Activated CD4-positive, alpha-beta T cell treated with anti-CD3 and anti-CD28 coated beads, Interleukin-2, amount 10 ng/mL, durations not matched to agents 7 days and 5 days (primary cell): ENCODE data around the gene SLC25A23. TPM values are rescaled to one million over a fixed set of nuclear protein-coding genes. Genes with fewer than 3 reads are reported as not detected.

Source experiments
- CTCF ChIA-PET: fragments of 350-600 bp; sonication (Branson Sonifier 250); formaldehyde crosslinking; loops from one replicate; lab custom pipeline; 2021; ENCODE audit warnings: antibody characterized with exemption; lab: Charles Lee
- POLR2A ChIA-PET: fragments of 350-600 bp; sonication (Branson Sonifier 250); formaldehyde crosslinking; loops from one replicate; lab custom pipeline; 2021; ENCODE audit warnings: antibody characterized with exemption; lab: Charles Lee
- DNase-seq: peaks from one replicate; pipeline ENCODE4 v3.0.0-alpha.2; 2020
- H3K27ac Mint-ChIP-seq: one replicate; pipeline ENCODE4 v1.8.0; 2021; ENCODE audit warnings: mild to moderate bottlenecking, moderate library complexity, mixed read lengths
- H3K27me3 Mint-ChIP-seq: one replicate; pipeline ENCODE4 v1.8.0; 2021; ENCODE audit warnings: mixed read lengths
- H3K36me3 Mint-ChIP-seq: one replicate; pipeline ENCODE4 v1.8.0; 2021; ENCODE audit warnings: low read depth, mixed read lengths
- H3K4me1 Mint-ChIP-seq: one replicate; pipeline ENCODE4 v1.8.0; 2021; ENCODE audit warnings: mixed read lengths
- H3K4me3 Mint-ChIP-seq: one replicate; pipeline ENCODE4 v1.8.0; 2021; ENCODE audit warnings: mild to moderate bottlenecking, moderate library complexity, mixed read lengths
- H3K9me3 Mint-ChIP-seq: one replicate; pipeline ENCODE4 v1.8.0; 2021; ENCODE audit warnings: mixed read lengths
- total RNA-seq, 2 experiments: library from RNA; stranded (reverse); gene quantifications; one replicate each; pipeline ENCODE4 v1.2.3, GENCODE V29; 2021

The SLC25A23 gene
- total RNA-seq, 2 experiments from 2014 or later: 19.4 to 24.8 TPM

- Mint-ChIP-seq H3K4me1 (peaks cover 12% of the 10 kb centered on the region), H3K27ac (no peak overlapping the region), H3K4me3 (no peak overlapping the region), H3K27me3 (no peaks in the 10 kb centered on the region), H3K9me3 (peaks cover 7% of the 10 kb centered on the region), H3K36me3 (no peaks in the 10 kb centered on the region)
- no peak for DNase-seq
- CTCF ChIA-PET: interaction anchor here (0.9 to 6.4 kb wide), 6 partner anchors 7 to 335 kb away, joined by 3 to 24 read pairs (median 4); partner anchors contain the start of gene GPR108
- POLR2A ChIA-PET: no interaction called here
These were observed 32.4 kb upstream of the SLC25A23 start for GRCh38 chr19:6491802-6492592.

GRCh38 chr19:6490134-6490533 lies 30.5 kb upstream of the SLC25A23 start:
- POLR2A ChIA-PET: interaction anchor here (0.6 kb wide), 1 partner anchor 291 kb away, joined by 7 read pairs; no protein-coding TSS in a partner anchor
- Mint-ChIP-seq H3K36me3 (no peaks in the 10 kb centered on the region), H3K27me3 (no peaks in the 10 kb centered on the region), H3K4me1 (peaks cover 12% of the 10 kb centered on the region), H3K9me3 (peaks cover 7% of the 10 kb centered on the region), H3K27ac (peak overlapping the region; percentile 72), H3K4me3 (peak overlapping the region; percentile 60)
- CTCF ChIA-PET: interaction anchor here (1.6 to 6.4 kb wide), 2 partner anchors 9 to 14 kb away, joined by 4 to 24 read pairs; no protein-coding TSS in a partner anchor
- no peak for DNase-seq

- peaks cover 7% of the 10 kb centered on the region for H3K9me3 Mint-ChIP-seq
- ChIA-PET POLR2A (interaction anchor here (0.6 kb wide), 1 partner anchor 290 kb away, joined by 7 read pairs; no protein-coding TSS in a partner anchor), CTCF (interaction anchor here (6.4 kb wide), 1 partner anchor 10 kb away, joined by 24 read pairs; no protein-coding TSS in a partner anchor)
- H3K36me3 Mint-ChIP-seq: no peaks in the 10 kb centered on the region
- H3K27me3 Mint-ChIP-seq: no peaks in the 10 kb centered on the region
- peak overlapping the region; percentile 67 for H3K27ac Mint-ChIP-seq
- H3K4me1 Mint-ChIP-seq: peaks cover 12% of the 10 kb centered on the region
- H3K4me3 Mint-ChIP-seq: peak overlapping the region; percentile 60
- DNase-seq: no peak
These were observed 29.9 kb upstream of the SLC25A23 start for GRCh38 chr19:6489278-6490061.

GRCh38 chr19:6484831-6485230 lies 25.2 kb upstream of the SLC25A23 start:
- Mint-ChIP-seq H3K9me3 (no peaks in the 10 kb centered on the region), H3K4me3 (no peak overlapping the region), H3K36me3 (peaks cover 4% of the 10 kb centered on the region), H3K27ac (no peak overlapping the region), H3K4me1 (peaks cover 34% of the 10 kb centered on the region), H3K27me3 (no peaks in the 10 kb centered on the region)
- ChIA-PET CTCF (interaction anchor here (0.7 kb wide), 2 partner anchors 146 to 196 kb away, joined by 3 to 6 read pairs; no protein-coding TSS in a partner anchor), POLR2A (no interaction called here)
- no peak for DNase-seq

- ChIA-PET CTCF (no interaction called here), POLR2A (no interaction called here)
- H3K9me3 Mint-ChIP-seq: no peaks in the 10 kb centered on the region
- H3K27ac Mint-ChIP-seq: no peak overlapping the region
- no peaks in the 10 kb centered on the region for H3K27me3 Mint-ChIP-seq
- peaks cover 4% of the 10 kb centered on the region for H3K36me3 Mint-ChIP-seq
- DNase-seq: no peak
- H3K4me3 Mint-ChIP-seq: no peak overlapping the region
- H3K4me1 Mint-ChIP-seq: peaks cover 35% of the 10 kb centered on the region
These were observed 24.6 kb upstream of the SLC25A23 start for GRCh38 chr19:6484230-6484629.

GRCh38 chr19:6483235-6483634 lies 23.6 kb upstream of the SLC25A23 start:
- no peak overlapping the region for H3K4me3 Mint-ChIP-seq
- no peaks in the 10 kb centered on the region for H3K9me3 Mint-ChIP-seq
- no peaks in the 10 kb centered on the region for H3K27me3 Mint-ChIP-seq
- peaks cover 4% of the 10 kb centered on the region for H3K36me3 Mint-ChIP-seq
- ChIA-PET CTCF (interaction anchor here (0.9 to 1.2 kb wide), 2 partner anchors 12 to 21 kb away, joined by 3 to 6 read pairs; no protein-coding TSS in a partner anchor), POLR2A (no interaction called here)
- peaks cover 34% of the 10 kb centered on the region for H3K4me1 Mint-ChIP-seq
- DNase-seq: no peak
- peak overlapping the region; percentile 54 for H3K27ac Mint-ChIP-seq

- peak overlapping the region; percentile 96 for H3K27ac Mint-ChIP-seq
- ChIA-PET CTCF (interaction anchor here (1.6 kb wide), 1 partner anchor 27 kb away, joined by 3 read pairs; no protein-coding TSS in a partner anchor), POLR2A (no interaction called here)
- DNase-seq: no peak
- peak overlapping the region; percentile 93 for H3K4me3 Mint-ChIP-seq
- no peaks in the 10 kb centered on the region for H3K27me3 Mint-ChIP-seq
- H3K36me3 Mint-ChIP-seq: peaks cover 5% of the 10 kb centered on the region
- H3K9me3 Mint-ChIP-seq: no peaks in the 10 kb centered on the region
- peaks cover 34% of the 10 kb centered on the region for H3K4me1 Mint-ChIP-seq
These were observed 22.7 kb upstream of the SLC25A23 start for GRCh38 chr19:6482343-6482686.

- peaks cover 34% of the 10 kb centered on the region for H3K4me1 Mint-ChIP-seq
- H3K27me3 Mint-ChIP-seq: no peaks in the 10 kb centered on the region
- H3K27ac Mint-ChIP-seq: peak within 1 kb of the TSS; percentile 96
- H3K9me3 Mint-ChIP-seq: no peaks in the 10 kb centered on the region
- ChIA-PET POLR2A (interaction anchor here (0.7 kb wide), 1 partner anchor 692 kb away, joined by 3 read pairs; no protein-coding TSS in a partner anchor), CTCF (interaction anchor here (0.6 to 1.6 kb wide), 10 partner anchors 9 to 382 kb away, joined by 3 to 5 read pairs (median 3); partner anchors contain the start of gene VAV1)
- DNase-seq: peak; percentile 75
- peaks cover 10% of the 10 kb centered on the region for H3K36me3 Mint-ChIP-seq
- H3K4me3 Mint-ChIP-seq: peak within 1 kb of the TSS; percentile 93
These were observed 22.1 kb upstream of the SLC25A23 start, which contains the start of gene DENND1C for GRCh38 chr19:6481541-6482342. Gene DENND1C (minus strand): TSS chr19:6481787. CDS start chr19:6481695, 92 bp downstream.

- Mint-ChIP-seq H3K4me1 (peaks cover 34% of the 10 kb centered on the region), H3K27me3 (no peaks in the 10 kb centered on the region), H3K27ac (peak overlapping the region; percentile 96), H3K9me3 (no peaks in the 10 kb centered on the region), H3K4me3 (peak overlapping the region; percentile 93), H3K36me3 (peaks cover 18% of the 10 kb centered on the region)
- ChIA-PET POLR2A (no interaction called here), CTCF (interaction anchor here (0.6 to 1.6 kb wide), 10 partner anchors 8 to 382 kb away, joined by 3 to 5 read pairs (median 3); partner anchors contain the start of gene VAV1)
- DNase-seq: peak; percentile 13
These were observed 21.3 kb upstream of the SLC25A23 start for GRCh38 chr19:6480848-6481415.

GRCh38 chr19:6479836-6480398 lies 20.3 kb upstream of the SLC25A23 start:
- Mint-ChIP-seq H3K9me3 (no peaks in the 10 kb centered on the region), H3K4me3 (peak overlapping the region; percentile 46), H3K4me1 (peaks cover 34% of the 10 kb centered on the region), H3K36me3 (peaks cover 19% of the 10 kb centered on the region), H3K27me3 (no peaks in the 10 kb centered on the region), H3K27ac (peak overlapping the region; percentile 96)
- ChIA-PET CTCF (interaction anchor here (1.6 kb wide), 1 partner anchor 292 kb away, joined by 4 read pairs; the partner anchor contains the start of gene VAV1), POLR2A (no interaction called here)
- no peak for DNase-seq

GRCh38 chr19:6478815-6479214 lies 19.2 kb upstream of the SLC25A23 start:
- POLR2A ChIA-PET: no interaction called here
- no peaks in the 10 kb centered on the region for H3K27me3 Mint-ChIP-seq
- H3K4me1 Mint-ChIP-seq: peaks cover 34% of the 10 kb centered on the region
- H3K4me3 Mint-ChIP-seq: no peak overlapping the region
- no peaks in the 10 kb centered on the region for H3K9me3 Mint-ChIP-seq
- H3K27ac Mint-ChIP-seq: peak overlapping the region; percentile 36
- CTCF ChIA-PET: no interaction called here
- no peak for DNase-seq
- H3K36me3 Mint-ChIP-seq: peaks cover 23% of the 10 kb centered on the region
